Breast epithelium (tissue), 4 donors: ENCODE data around the gene FBN2. TPM values are rescaled to one million over a fixed set of nuclear protein-coding genes. Genes with fewer than 3 reads are reported as not detected.

Experiments
- DNase-seq, 2 donors: peaks; one replicate each; pipeline ENCODE4 v3.0.0-alpha.2; 2019; ENCODE audit warnings: low spot score in 2 of 2
- H3K27ac ChIP-seq, 2 donors: fragments of 200-600 bp; sonication (generic) in 1 of 2; one replicate each; pipeline ENCODE4 v1.5.1; 2016 to 2019; ENCODE audit warnings: mild to moderate bottlenecking in 1 of 2
- H3K27me3 ChIP-seq, 2 donors: fragments of 200-600 bp; sonication (generic) in 1 of 2; one replicate each; pipeline versions ENCODE4 v1.5.1 to v1.6.0; 2017 to 2019; ENCODE audit warnings: control low read depth in 1 of 2, mild to moderate bottlenecking in 1 of 2
- H3K36me3 ChIP-seq: fragments of 200-600 bp; one replicate; pipeline ENCODE4 v1.5.1; 2019
- H3K4me1 ChIP-seq, 2 donors: fragments of 200-600 bp; sonication (generic); one replicate each; pipeline ENCODE4 v1.5.1; 2016 to 2019; ENCODE audit warnings: control low read depth in 1 of 2
- H3K4me3 ChIP-seq, 3 donors: fragments of 200-600 bp; sonication (generic); 1 replicate in 2 of 3; 2 replicates in 1 of 3; pipeline ENCODE4 v1.5.1; 2016 to 2019; ENCODE audit warnings: mild to moderate bottlenecking in 3 of 3, moderate library complexity in 2 of 3
- H3K9me3 ChIP-seq, 2 donors: fragments of 200-600 bp; sonication (generic) in 1 of 2; one replicate each; pipeline ENCODE4 v1.5.1; 2016 to 2019; ENCODE audit warnings: control low read depth in 1 of 2
- CTCF ChIP-seq, 3 donors: fragments of 450-650 bp; IDR thresholded peaks; one replicate each; pipeline ENCODE4 v1.5.1; 2016 to 2017; ENCODE audit warnings: antibody characterized with exemption in 3 of 3, mild to moderate bottlenecking in 3 of 3, moderate library complexity in 3 of 3
- POLR2A ChIP-seq: fragments of 450-650 bp; IDR thresholded peaks from one replicate; pipeline ENCODE4 v1.6.1; 2016; ENCODE audit warnings: antibody characterized with exemption, mild to moderate bottlenecking, moderate library complexity
- POLR2AphosphoS5 ChIP-seq, 3 donors: sonication (generic); formaldehyde crosslinking; IDR thresholded peaks; one replicate each; pipeline ENCODE4 v1.6.1; 2017; ENCODE audit warnings: antibody characterized with exemption in 3 of 3
- intact Hi-C: fragments of 100-400 bp; cut with DNase I; formaldehyde crosslinking; loops from one replicate; pipeline ENCODE4 v1.15.1; 2023; ENCODE audit warnings: low total_unique reads
- total RNA-seq, 3 donors: library from RNA; depleted of rRNA; stranded (reverse); fragments of >200 nt; gene quantifications; one replicate each; pipeline ENCODE4 v1.1.0, GENCODE V29; 2016

FBN2 gene
- total RNA-seq, 3 donors from 2014 or later: 0.88 to 7.5 (median 1.8) TPM

- no peak overlapping the region for H3K4me3 ChIP-seq
- TF ChIP-seq POLR2A (no peak), CTCF (IDR thresholded peaks at IDR 0.05) (no peak), POLR2AphosphoS5 (IDR thresholded peaks at IDR 0.05) (no peak)
- no peaks in the 10 kb centered on the region for H3K27me3 ChIP-seq
- H3K9me3 ChIP-seq: no peaks in the 10 kb centered on the region
- no peaks in the 10 kb centered on the region for H3K36me3 ChIP-seq
- no peaks in the 10 kb centered on the region for H3K4me1 ChIP-seq
- no peak overlapping the region for H3K27ac ChIP-seq
- no peak for DNase-seq
- intact Hi-C loops: no loop called here
Observed at GRCh38 chr5:128253161-128253560, 284.9 kb downstream of the FBN2 start.

- no peaks in the 10 kb centered on the region for H3K4me1 ChIP-seq
- DNase-seq: no peak
- H3K27me3 ChIP-seq: no peaks in the 10 kb centered on the region
- intact Hi-C loops: no loop called here
- no peak overlapping the region for H3K4me3 ChIP-seq
- H3K9me3 ChIP-seq: no peaks in the 10 kb centered on the region
- TF ChIP-seq CTCF (IDR thresholded peaks at IDR 0.05) (no peak), POLR2A (no peak), POLR2AphosphoS5 (IDR thresholded peaks at IDR 0.05) (no peak)
- no peak overlapping the region for H3K27ac ChIP-seq
- H3K36me3 ChIP-seq: no peaks in the 10 kb centered on the region
Observed at GRCh38 chr5:128252756-128253155, 285.3 kb downstream of the FBN2 start.

- no peak overlapping the region for H3K4me3 ChIP-seq
- no peaks in the 10 kb centered on the region for H3K27me3 ChIP-seq
- TF ChIP-seq CTCF (IDR thresholded peaks at IDR 0.05) (no peak), POLR2AphosphoS5 (IDR thresholded peaks at IDR 0.05) (no peak), POLR2A (no peak)
- H3K36me3 ChIP-seq: no peaks in the 10 kb centered on the region
- no peaks in the 10 kb centered on the region for H3K9me3 ChIP-seq
- intact Hi-C loops: no loop called here
- no peaks in the 10 kb centered on the region for H3K4me1 ChIP-seq
- DNase-seq: no peak
- no peak overlapping the region for H3K27ac ChIP-seq
Observed at GRCh38 chr5:128252196-128252595, 285.8 kb downstream of the FBN2 start.

- H3K27ac ChIP-seq: no peak overlapping the region
- no peak for DNase-seq
- intact Hi-C loops: no loop called here
- no peak for TF ChIP-seq POLR2AphosphoS5 (IDR thresholded peaks at IDR 0.05)
- no peak for TF ChIP-seq POLR2A
- TF ChIP-seq CTCF (IDR thresholded peaks at IDR 0.05): no peak
- no peaks in the 10 kb centered on the region for H3K4me1 ChIP-seq
- no peak overlapping the region for H3K4me3 ChIP-seq
- no peaks in the 10 kb centered on the region for H3K27me3 ChIP-seq
- no peaks in the 10 kb centered on the region for H3K9me3 ChIP-seq
- no peaks in the 10 kb centered on the region for H3K36me3 ChIP-seq
Observed at GRCh38 chr5:128245974-128246373, 292.1 kb downstream of the FBN2 start.

GRCh38 chr5:128243958-128244582 is 294.0 kb downstream of the FBN2 start:
- Histone ChIP-seq H3K27me3 (no peaks in the 10 kb centered on the region), H3K27ac (no peak overlapping the region), H3K36me3 (no peaks in the 10 kb centered on the region), H3K4me3 (no peak overlapping the region), H3K4me1 (no peaks in the 10 kb centered on the region), H3K9me3 (no peaks in the 10 kb centered on the region)
- DNase-seq: no peak
- no peak for TF ChIP-seq CTCF (IDR thresholded peaks at IDR 0.05)
- no peak for TF ChIP-seq POLR2A
- TF ChIP-seq POLR2AphosphoS5 (IDR thresholded peaks at IDR 0.05): no peak
- intact Hi-C loops: no loop called here
